NCI-H524 (cell line): Measurements from ENCODE around the gene DBP.

ENCODE experiments used
- DNase-seq, 2 experiments: peaks; one replicate each; lab custom pipeline; 2025; lab: John Stamatoyannopoulos, UW

The DBP gene

DNA sequence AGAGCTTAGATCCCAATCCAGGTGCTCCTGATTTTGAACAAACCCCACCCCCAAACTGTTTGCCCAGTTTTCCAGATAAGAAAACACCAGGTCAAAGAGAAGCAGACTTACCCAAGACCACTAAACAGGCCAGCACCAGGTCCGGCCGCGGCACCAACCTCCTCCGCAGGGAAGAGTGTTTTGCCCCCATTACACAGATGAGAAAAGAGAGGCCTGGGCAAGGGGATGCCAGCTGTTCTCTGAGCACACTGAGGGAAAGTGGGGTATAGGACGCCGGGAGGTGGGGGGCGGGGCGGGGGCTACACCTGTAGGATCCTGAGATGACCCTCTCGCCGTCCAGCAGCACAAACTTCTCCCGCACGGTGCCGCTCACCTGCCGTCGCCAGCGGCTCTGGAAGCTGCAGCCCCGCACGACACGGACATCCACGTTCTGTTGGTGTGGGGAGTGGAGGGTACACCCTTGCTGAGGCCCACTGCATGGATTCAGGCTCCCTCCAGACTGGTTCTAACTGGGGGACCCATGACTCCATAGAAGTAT is 27.5 kb downstream of the DBP start:
- no peak for DNase-seq

DNA sequence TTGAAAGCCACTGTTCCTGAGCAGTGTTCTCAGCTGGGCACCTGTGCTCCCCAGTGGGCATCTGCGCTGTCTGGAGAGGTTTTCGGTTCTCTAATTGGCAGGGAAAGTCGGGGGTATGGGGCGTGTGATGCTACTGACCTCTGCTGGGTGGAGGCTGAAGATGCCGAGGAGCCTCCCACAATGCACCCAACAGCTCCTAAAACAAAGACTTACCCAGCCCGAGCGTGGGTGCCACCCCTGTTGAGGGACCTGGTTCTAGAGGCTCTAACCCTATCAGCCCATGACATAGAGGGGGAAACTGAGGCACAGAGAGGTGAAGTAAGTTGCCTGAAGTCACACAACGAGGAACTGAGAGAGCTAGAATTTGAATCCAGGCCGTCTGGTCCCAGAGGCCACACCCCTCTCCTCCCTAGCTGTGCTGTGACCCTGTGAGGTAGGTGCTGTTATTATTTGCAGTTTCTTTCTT is 28.3 kb downstream of the DBP start:
- peak; percentile 74 to 90 for DNase-seq

DNA sequence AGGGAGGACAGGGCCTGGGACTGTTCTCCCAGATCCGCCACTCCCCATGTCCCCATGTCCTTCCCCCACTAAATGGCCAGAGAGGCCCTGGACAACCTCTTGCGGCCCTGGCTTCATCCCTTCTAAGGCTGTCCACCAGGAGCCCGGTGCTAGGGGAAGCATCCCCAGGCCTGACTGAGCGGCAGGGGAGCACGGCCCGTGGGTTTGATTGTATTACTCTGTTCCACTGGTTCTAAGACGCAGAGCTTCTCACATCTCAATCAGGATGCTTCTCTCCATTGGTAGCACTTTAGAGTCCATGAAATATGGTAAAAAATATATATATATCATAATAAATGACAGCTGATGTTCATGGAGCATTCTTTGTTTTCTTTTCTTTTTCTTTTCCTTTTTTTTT is 29.8 kb downstream of the DBP start:
- no peak for DNase-seq

DNA sequence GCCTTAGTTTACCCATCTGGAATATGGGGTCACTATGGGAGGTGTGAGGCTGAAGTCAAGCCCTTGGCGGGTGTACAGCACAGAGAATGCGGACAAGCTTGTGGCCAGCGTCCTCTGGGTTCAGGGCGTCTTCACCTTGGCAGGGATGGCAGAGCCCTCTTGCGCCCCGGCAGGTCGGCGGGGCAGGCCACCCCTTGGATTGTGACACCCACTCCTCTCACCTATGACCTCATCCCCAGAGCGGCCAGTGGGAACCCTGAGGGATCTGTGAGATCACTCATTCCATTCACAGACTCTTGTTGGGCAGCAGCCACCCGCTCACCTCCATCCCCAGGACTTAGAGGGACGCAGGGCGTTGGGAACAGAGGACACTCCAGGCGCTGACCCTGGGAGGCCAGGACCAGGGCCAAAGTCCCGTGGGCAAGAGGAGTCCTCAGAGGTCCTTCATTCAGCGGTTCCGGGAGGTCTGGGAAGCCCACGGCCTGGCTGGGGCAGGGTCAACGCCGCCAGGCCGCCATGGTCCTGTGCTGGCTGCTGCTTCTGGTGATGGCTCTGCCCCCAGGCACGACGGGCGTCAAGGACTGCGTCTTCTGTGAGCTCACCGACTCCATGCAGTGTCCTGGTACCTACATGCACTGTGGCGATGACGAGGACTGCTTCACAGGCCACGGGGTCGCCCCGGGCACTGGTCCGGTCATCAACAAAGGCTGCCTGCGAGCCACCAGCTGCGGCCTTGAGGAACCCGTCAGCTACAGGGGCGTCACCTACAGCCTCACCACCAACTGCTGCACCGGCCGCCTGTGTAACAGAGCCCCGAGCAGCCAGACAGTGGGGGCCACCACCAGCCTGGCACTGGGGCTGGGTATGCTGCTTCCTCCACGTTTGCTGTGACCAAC is 30.5 kb downstream of the DBP start, which contains the start of gene SPACA4:
SPACA4 (plus strand) TSS at position 280 of the 896 bp plus-strand sequence; CDS start at position 517, 237 bp downstream.
- no peak for DNase-seq

DNA sequence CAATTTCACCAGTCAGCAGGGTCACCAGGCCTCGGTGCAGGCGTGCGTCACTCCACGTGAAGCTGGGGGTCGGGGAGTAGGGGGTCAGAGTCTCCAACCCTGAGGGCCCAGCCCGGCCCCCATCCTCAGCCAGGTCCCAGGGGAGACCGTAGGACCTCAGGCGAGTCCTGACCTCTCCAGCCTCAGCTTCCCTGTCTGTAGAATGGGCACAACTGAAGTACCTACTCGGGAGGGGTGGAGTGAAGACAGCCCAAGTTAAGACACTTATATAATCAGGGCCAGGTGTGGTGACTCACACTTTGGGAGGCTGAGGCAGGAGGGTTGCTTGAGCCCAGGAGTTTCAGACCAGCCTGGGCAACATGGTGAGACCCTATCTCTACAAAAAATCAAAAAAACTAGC is 33.3 kb downstream of the DBP start:
- DNase-seq, result no peak

DNA sequence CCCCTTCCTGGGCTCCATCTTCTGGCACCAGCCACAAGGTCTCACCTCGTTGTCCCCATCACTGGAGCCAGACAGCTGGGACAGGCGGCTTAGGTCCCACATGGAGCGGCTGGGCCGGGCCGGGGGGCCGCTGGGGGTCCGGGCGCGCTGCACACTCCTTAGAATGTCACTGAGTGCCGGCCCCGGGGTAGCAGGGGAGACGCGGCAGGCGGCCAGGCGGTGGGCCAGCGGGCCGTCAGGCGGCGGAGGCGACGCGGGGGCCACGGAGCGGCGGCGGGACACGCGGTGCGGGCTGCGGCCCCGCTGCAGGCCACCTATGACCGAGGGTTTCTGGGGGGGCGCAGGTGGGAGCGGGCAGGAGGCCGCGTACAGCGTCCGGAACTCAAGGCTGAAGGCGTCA is 33.7 kb downstream of the DBP start:
- no peak for DNase-seq

DNA sequence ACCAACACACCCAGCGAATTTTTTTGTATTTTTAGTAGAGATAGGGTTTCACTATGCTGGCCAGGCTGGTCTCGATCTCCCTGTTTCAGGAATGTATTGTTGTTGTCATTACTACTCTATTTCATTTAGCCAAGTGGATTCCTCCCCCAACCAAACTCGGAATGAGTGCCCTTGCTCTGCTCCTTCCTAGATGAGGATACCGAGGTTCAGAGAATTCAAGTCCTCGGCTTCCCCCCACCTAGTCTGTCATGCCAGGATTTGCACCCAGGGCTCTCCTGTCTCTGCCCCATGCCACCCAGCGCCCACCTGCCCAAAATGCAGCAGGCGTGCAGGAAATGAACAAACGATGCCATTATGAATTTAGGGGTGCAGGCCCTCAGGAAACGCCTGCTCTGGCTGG is 34.2 kb downstream of the DBP start:
- DNase-seq, result no peak

DNA sequence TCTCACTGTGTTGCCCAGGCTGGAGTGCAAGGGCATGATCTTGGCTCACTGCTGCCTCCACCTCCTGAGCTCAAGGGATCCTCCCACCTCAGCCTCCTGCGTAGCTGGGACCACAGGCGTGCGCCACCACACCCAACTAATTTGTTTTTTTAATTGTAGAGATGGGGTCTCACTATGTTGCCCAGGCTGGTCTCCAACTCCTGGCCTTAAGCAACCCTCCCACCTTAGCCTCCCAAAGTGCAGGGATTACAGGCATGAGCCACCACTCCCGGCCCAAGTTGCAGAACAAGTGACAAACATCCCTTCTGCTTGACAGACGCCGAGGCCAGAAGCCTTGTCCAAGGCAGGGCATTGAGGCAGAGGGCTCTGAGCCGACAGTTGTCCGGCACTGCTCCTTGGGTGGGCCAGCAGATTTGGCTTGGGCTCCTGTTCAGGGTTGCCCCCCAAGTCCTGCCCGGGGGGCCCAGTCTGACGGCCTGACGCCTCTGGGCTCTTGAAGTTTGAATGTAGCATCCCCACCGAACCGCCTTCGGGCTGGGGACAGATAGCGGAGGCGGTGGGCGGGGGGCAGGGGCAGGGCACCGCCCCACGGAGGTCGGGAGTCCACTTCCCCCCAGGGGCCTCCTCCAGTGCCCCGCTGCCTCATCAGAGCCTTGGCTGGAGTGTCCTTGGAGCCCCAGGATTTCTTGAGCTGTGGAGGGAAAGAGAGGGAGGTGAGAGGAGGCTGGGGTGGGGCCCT is 36.3 kb downstream of the DBP start:
- DNase-seq, result no peak

DNA sequence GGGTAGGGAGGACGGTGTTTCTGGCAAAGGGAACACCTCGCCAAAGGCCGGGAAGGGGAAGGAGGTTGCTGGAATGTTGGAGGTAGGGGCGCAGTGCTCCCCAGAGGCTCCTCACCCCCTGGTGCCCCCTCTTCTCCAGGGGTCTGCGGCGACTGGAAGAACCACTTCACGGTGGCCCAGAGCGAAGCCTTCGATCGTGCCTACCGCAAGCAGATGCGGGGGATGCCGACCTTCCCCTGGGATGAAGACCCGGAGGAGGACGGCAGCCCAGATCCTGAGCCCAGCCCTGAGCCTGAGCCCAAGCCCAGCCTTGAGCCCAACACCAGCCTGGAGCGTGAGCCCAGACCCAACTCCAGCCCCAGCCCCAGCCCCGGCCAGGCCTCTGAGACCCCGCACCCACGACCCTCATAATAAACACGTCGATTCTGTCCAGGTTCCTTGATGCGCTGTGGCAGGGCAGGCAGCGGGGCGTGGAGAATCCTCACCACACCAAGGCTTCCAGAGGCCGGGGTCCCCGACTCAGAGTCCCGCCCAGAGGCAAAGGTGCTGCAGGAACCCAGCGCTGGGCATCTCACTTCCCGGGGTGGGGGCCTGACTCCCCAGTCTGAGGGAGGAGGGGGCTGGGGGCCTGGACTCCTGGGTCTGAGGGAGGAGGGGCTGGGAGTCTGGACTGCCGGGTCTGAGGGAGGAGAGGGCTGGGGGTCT is 38.0 kb downstream of the DBP start:
- DNase-seq, result no peak

DNA sequence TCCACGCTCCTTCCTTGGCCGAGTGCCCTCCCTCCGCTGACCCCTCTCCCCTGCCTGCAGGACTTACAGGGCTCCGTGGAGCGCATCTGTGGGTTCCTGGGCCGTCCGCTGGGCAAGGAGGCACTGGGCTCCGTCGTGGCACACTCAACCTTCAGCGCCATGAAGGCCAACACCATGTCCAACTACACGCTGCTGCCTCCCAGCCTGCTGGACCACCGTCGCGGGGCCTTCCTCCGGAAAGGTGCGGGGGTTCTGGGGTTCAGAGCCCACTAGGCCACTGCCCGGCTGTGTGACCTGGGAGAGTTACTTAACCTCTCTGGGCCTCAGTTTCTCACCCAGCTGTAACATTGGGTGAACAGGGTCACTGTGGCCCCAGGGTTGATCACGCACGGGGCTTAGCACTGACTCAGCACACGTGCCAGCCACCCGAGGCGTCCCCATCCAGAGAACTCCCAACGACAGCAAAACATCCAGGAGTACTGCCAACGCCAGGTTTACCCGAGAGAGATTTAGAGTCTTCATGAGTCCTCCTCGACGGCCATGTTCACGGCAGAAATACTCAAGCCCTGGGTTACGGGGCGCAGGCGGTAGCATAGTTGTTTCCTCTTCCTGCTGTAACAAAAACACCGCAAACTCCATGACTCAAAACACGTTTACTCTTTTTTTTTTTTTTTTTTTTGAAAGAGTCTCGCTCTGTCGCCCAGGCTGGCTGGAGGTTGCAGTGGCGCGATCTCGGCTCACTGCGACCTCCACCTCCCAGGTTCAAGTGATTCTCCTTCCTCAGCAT is 40.3 kb downstream of the DBP start:
- no peak for DNase-seq

DNA sequence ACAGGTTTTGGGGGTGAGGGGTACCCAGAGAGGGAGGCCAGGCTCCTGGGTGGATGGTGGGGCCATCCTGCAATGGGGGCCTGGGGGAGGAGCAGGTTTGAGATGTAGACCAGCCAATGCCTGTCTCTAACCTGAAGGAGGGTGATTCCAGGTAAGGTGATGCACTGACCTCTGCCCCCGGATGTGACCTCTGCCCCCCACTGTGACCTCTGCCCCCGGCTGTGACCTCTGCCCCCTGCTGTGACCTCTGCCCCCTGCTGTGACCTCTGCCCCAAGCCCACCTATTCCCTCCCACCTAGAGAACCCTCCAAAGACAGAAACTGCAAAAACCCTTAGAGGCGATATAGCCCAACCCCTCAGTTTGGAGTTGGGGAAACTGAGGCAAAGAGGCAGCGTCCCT is 40.9 kb downstream of the DBP start:
- no peak for DNase-seq

DNA sequence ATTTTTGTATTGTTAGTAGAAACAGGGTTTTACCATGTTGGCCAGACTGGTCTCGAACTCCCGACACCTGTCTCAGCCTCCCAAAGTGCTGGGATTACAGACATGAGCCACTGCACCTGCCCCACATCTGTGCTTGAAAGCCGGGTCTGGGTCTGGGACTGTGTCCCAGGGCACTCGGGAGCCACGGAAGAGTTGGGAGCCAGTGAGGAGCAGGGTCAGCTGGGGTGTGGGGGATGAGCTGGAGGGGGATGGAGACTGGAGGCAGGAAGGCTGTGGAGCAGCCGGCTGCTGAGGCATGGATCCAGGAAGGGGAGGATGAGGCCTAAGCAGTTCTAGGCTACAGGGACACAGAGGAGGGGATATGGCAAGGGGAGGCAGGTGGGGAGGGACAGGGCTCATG is 41.3 kb downstream of the DBP start:
- DNase-seq, result no peak

DNA sequence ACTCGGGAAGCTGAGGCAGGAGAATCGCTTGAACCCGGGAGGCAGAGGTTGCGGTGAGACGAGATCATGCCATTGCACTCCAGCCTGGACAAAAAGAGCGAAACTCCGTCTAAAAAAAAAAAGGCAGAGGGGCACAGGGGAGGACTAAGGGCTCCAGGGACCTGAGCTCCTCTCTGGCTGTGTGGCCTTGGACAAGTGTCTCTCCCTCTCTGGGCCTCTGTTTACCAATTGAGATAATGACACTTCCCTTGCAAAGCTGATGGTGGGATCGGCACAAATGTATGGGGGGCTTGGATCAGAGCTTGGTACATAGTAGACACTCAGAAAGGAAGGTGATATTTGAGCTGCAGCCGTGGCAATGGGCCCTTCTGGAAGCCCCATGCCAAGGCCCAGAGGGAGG is 42.0 kb downstream of the DBP start:
- no peak for DNase-seq

DNA sequence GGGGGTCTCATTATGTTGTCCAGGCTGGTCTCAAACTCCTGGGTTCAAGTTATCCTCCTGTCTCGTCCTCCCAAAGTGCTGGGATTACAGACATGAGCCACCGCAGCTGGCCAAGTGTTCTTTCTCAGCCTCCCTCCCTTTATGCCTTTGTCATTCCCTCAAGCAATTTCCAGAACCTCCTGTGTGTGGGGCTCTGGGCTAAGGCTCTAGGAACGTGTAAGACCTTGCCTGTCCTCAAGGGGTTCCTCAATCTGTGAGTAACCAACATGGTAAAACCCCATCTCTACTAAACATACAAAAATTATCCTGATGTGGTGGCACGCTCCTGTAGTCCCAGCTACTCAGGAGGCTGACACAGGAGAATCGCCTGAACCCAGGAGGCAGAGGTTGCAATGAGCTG is 46.2 kb downstream of the DBP start:
- peak in 1 of 2 experiments; percentile 40 for DNase-seq

DNA sequence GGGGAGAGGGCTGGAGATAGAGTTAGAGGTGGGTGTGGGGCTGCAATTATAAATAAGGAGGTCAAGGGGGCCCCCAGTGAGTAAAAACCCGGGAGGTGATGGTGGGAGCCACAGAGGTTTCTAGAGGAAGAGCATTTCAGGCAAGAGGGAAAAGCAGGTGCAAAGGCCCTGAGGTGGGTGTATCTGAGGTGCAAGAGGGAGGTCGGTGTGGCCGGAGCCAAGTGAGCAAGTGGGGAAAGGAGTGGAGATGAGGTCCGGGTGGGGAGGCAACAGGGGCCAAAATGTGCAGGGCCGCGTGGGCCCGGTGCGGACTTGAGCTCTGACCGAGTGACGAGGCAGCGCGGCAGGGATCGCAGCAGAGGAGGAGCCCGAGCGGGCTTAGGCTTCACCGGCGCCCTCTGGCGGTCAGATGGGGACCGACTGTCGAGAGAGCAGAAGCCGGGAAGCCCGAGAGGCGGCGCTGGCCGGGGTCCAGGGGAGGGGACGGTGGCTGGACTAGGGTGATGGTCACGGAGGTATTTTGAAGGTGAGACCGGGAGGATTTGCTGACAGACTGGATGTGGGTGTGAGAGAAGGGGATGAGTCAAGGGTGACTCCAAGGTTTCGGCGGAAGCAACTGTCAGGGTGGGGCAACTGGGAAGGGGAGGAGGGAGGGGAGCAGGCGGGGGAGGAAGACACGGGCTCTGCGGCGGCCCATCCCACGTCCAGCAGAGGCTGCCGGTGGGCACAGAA is 48.3 kb downstream of the DBP start:
- peak; percentile 54 to 79 for DNase-seq

DNA sequence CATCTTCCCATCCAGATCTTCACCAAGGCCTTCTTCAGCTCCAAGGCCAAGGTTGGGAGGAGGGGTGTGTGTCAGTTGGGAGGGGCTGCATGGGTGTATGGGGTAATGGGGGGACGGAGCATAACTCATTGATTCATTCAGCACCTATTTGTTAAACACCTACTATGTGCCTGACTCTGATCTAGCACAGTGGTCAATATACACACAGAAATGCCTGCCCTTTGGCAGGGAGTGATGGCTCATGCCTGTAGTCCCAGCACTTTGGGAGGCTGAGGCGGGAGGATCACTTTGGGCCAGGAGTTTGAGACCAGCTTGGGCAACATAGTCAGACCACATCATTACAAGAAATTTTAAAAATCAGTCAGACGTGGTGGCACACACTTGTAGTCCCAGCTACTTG is 49.8 kb downstream of the DBP start:
- DNase-seq, result no peak

DNA sequence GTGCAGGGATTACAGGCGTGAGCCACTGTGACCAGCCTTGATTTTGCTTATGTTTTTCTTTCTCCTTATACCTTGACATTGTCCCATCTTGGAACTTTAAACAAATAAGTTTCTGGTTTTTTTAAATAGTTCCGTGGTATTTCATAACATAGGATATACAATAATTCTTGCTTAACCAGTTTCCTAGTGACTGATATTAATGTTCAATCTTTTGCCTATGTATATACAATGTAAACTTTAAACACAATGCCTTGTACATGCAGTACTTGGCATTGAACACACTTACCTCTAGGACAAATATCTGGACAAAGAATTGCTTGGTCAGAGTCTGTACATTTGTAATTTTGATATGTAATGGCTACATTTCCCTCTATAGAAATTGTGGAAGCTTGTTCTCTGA is 55.0 kb downstream of the DBP start:
- no peak for DNase-seq
